B cell (primary cell): ENCODE results near the gene TNFAIP1. TPM values are rescaled to one million over a fixed set of nuclear protein-coding genes. Genes with fewer than 3 reads are reported as not detected.

Experiments
- ATAC-seq: fragments of 200-7000 bp; cut with Tn5 transposase; one replicate; pipeline ENCODE4 v1.10.0; 2021; ENCODE audit warnings: low read depth, mild to moderate bottlenecking, moderate number of reproducible peaks, moderate library complexity
- CTCF ChIA-PET: fragments of 350-600 bp; sonication (Branson Sonifier 250); formaldehyde crosslinking; loops from one replicate; lab custom pipeline; 2021; ENCODE audit warnings: antibody characterized with exemption, inconsistent platforms; lab: Charles Lee
- POLR2A ChIA-PET: fragments of 350-600 bp; sonication (Branson Sonifier 250); formaldehyde crosslinking; loops from one replicate; lab custom pipeline; 2021; ENCODE audit warnings: antibody characterized with exemption; lab: Charles Lee
- DNase-seq: peaks from one replicate; pipeline ENCODE4 v3.0.0; 2013
- H2AFZ ChIP-seq: 2 replicates; pipeline ENCODE4 v1.6.1; 2012; ENCODE audit warnings: mild to moderate bottlenecking, low read depth, low read length; ENCODE audit not compliant: insufficient read depth, poor library complexity, severe bottlenecking
- H3K27ac ChIP-seq, 2 donors: 1 replicate in 1 of 2; 2 replicates in 1 of 2; pipeline ENCODE4 v1.5.1; 2012 to 2013; ENCODE audit warnings: low read length in 2 of 2, mild to moderate bottlenecking in 2 of 2, moderate library complexity in 1 of 2
- H3K27me3 ChIP-seq, 4 experiments: fragments of 200-600 bp in 1 of 4; sonication (generic) in 1 of 4; replicated peaks in 1 of 4; 1 replicate in 2 of 4; 2 replicates in 2 of 4; pipeline versions ENCODE4 v1.6.1 to v1.7.0; 2013 to 2016; ENCODE audit warnings: low read length in 3 of 4, mild to moderate bottlenecking in 2 of 4, mixed read lengths in 1 of 4, moderate library complexity in 1 of 4; ENCODE audit not compliant: insufficient read depth in 4 of 4, control insufficient read depth in 3 of 4; ENCODE audit errors: control extremely low read depth in 1 of 4
- H3K36me3 ChIP-seq, 2 experiments: replicated peaks in 1 of 2; 1 replicate in 1 of 2; 2 replicates in 1 of 2; pipeline versions ENCODE4 v1.6.1 to v1.7.1; 2013; ENCODE audit warnings: low read length in 1 of 2; ENCODE audit not compliant: insufficient read depth in 2 of 2, control insufficient read depth in 1 of 2; ENCODE audit errors: control extremely low read depth in 1 of 2, extremely low read depth in 1 of 2
- H3K4me1 ChIP-seq, 2 donors: fragments of 200-600 bp in 1 of 2; sonication (generic) in 1 of 2; 1 replicate in 1 of 2; 2 replicates in 1 of 2; pipeline versions ENCODE4 v1.5.1 to v1.6.1; 2013 to 2017; ENCODE audit warnings: low read length in 2 of 2; ENCODE audit not compliant: control insufficient read depth in 2 of 2, insufficient read depth in 2 of 2
- H3K4me2 ChIP-seq: replicated peaks from 2 replicates; pipeline ENCODE3; 2012; ENCODE audit warnings: mild to moderate bottlenecking, low read depth, low read length; ENCODE audit not compliant: poor library complexity, severe bottlenecking
- H3K4me3 ChIP-seq, 5 experiments: fragments of 200-600 bp in 1 of 5; sonication (generic) in 1 of 5; 1 replicate in 3 of 5; 2 replicates in 2 of 5; pipeline versions ENCODE4 v1.5.1 to v1.7.0; 2011 to 2016; ENCODE audit warnings: low read length in 4 of 5, mild to moderate bottlenecking in 4 of 5, low read depth in 2 of 5, control low read depth in 1 of 5, moderate library complexity in 1 of 5; ENCODE audit not compliant: insufficient read depth in 1 of 5; ENCODE audit errors: control extremely low read depth in 1 of 5, extremely low read depth in 1 of 5
- H3K79me2 ChIP-seq: fragments of 200-600 bp; sonication (generic); one replicate; pipeline ENCODE4 v1.6.0; 2016; ENCODE audit warnings: low read length; ENCODE audit not compliant: control insufficient read depth, insufficient read depth
- H3K9ac ChIP-seq: fragments of 200-600 bp; sonication (generic); 2 replicates; pipeline ENCODE4 v1.6.1; 2017; ENCODE audit warnings: mild to moderate bottlenecking, low read length, moderate library complexity
- H3K9me3 ChIP-seq, 3 donors: one replicate each; pipeline versions ENCODE4 v1.6.1 to v1.7.1; 2013; ENCODE audit warnings: low read length in 2 of 3; ENCODE audit not compliant: control insufficient read depth in 2 of 3, insufficient read depth in 1 of 3; ENCODE audit errors: control extremely low read depth in 1 of 3
- H4K20me1 ChIP-seq: 2 replicates; pipeline ENCODE4 v1.6.0; 2012; ENCODE audit warnings: mild to moderate bottlenecking, low read length; ENCODE audit not compliant: insufficient read depth, control insufficient read depth, poor library complexity, severe bottlenecking
- H3K27ac Mint-ChIP-seq: one replicate; pipeline ENCODE4 v1.8.0; 2021; ENCODE audit warnings: mixed read lengths
- H3K27me3 Mint-ChIP-seq: one replicate; pipeline ENCODE4 v1.8.0; 2021; ENCODE audit warnings: mixed read lengths
- H3K4me1 Mint-ChIP-seq: one replicate; pipeline ENCODE4 v1.8.0; 2021; ENCODE audit warnings: mixed read lengths
- H3K4me3 Mint-ChIP-seq: one replicate; pipeline ENCODE4 v1.8.0; 2021; ENCODE audit warnings: mixed read lengths
- H3K9me3 Mint-ChIP-seq: one replicate; pipeline ENCODE4 v1.8.0; 2022; ENCODE audit warnings: mixed read lengths; ENCODE audit not compliant: insufficient read depth
- CTCF ChIP-seq: fragments of 200-600 bp; IDR thresholded peaks from one replicate; pipeline ENCODE4 v1.8.0; 2022; ENCODE audit warnings: antibody characterized with exemption, mild to moderate bottlenecking
- EZH2 ChIP-seq: IDR thresholded peaks from 2 replicates; pipeline ENCODE4 v1.6.1; 2012; ENCODE audit warnings: borderline replicate concordance, low read depth, mild to moderate bottlenecking, moderate library complexity, low read length; ENCODE audit not compliant: insufficient read depth, poor library complexity, severe bottlenecking
- WGBS: methylation state at CpG from one replicate; pipeline ENCODE4 v1.1.5; 2013; ENCODE audit warnings: missing lambda C conversion rate; ENCODE audit not compliant: insufficient coverage; 5-methylcytosine and 5-hydroxymethylcytosine counted together
- intact Hi-C: fragments of 100-400 bp; cut with micrococcal nuclease; formaldehyde crosslinking; loops from one replicate; pipeline ENCODE4 v1.10.0; 2022
- polyA plus RNA-seq: library from polyadenylated mRNA; depleted of rRNA; stranded (reverse); fragments of >200 nt; gene quantifications from 2 replicates; pipeline ENCODE4 v1.2.3, GENCODE V29; 2012
- total RNA-seq, 2 donors: library from RNA; stranded (reverse); fragments of 120-200 nt in 1 of 2; gene quantifications; 1 replicate in 1 of 2; 2 replicates in 1 of 2; pipeline versions ENCODE4 v1.2.3 to v1.2.4, GENCODE V29; 2013 to 2022

TNFAIP1 gene
- total and polyA plus RNA-seq, 2 donors (not counting 1 experiment from before 2014, with no cell fraction given) = 10.7 to 20.4 TPM

GRCh38 chr17:28317099-28317965 lies 18.2 kb upstream of the TNFAIP1 start:
- ChIA-PET CTCF (no interaction called here), POLR2A (no interaction called here)
- H3K9ac ChIP-seq = no peak overlapping the region
- TF ChIP-seq EZH2 = no peak
- no peak for TF ChIP-seq CTCF
- H4K20me1 ChIP-seq = no peaks in the 10 kb centered on the region
- H3K79me2 ChIP-seq = no peaks in the 10 kb centered on the region
- Mint-ChIP-seq H3K27me3 (no peaks in the 10 kb centered on the region), H3K9me3 (no peaks in the 10 kb centered on the region), H3K4me3 (peak overlapping the region; percentile 88), H3K4me1 (peaks cover 22% of the 10 kb centered on the region), H3K27ac (no peak overlapping the region)
- intact Hi-C loops = loop anchor here (5.0 kb wide), 1 partner anchor 35 kb away; no protein-coding TSS in a partner anchor
- peak overlapping the region; percentile 88 for H3K4me2 ChIP-seq
- H3K27me3 ChIP-seq = no peaks in the 10 kb centered on the region
- no peak for ATAC-seq
- H2AFZ ChIP-seq = peak overlapping the region; percentile 83
- 95% methylated on average over 19 of the region's 21 CpGs for WGBS
- DNase-seq = no peak
- no peaks in the 10 kb centered on the region for H3K36me3 ChIP-seq
- H3K4me3 ChIP-seq = no peak overlapping the region
- no peak overlapping the region for H3K27ac ChIP-seq
- H3K4me1 ChIP-seq = peaks cover 13 to 22% of the 10 kb centered on the region in 2 donors
- no peaks in the 10 kb centered on the region for H3K9me3 ChIP-seq
